KMS-11 (cell line): Measurements from ENCODE around the gene ARL15.

Experiments
- H2AFZ ChIP-seq: fragments of 200-600 bp; sonication (generic); 2 replicates; pipeline ENCODE4 v1.6.1; 2016; ENCODE audit warnings: antibody characterized with exemption, mixed run types, low read depth
- H3K27ac ChIP-seq: fragments of 200-600 bp; sonication (generic); 2 replicates; pipeline ENCODE4 v1.6.1; 2016; ENCODE audit warnings: mild to moderate bottlenecking, mixed run types
- H3K27me3 ChIP-seq: fragments of 200-600 bp; sonication (generic); 2 replicates; pipeline ENCODE4 v1.6.1; 2017; ENCODE audit warnings: mild to moderate bottlenecking, low read depth, mixed run types, moderate library complexity; ENCODE audit not compliant: insufficient read depth
- H3K36me3 ChIP-seq: fragments of 200-600 bp; sonication (generic); 2 replicates; pipeline ENCODE4 v1.6.1; 2017; ENCODE audit warnings: mild to moderate bottlenecking, mixed run types; ENCODE audit not compliant: insufficient read depth
- H3K4me1 ChIP-seq: fragments of 200-600 bp; sonication (generic); 2 replicates; pipeline ENCODE4 v1.6.1; 2016; ENCODE audit warnings: mild to moderate bottlenecking, low read depth, mixed run types; ENCODE audit not compliant: poor library complexity, severe bottlenecking
- H3K4me2 ChIP-seq: fragments of 200-600 bp; sonication (generic); 2 replicates; pipeline ENCODE4 v1.7.0; 2016; ENCODE audit warnings: mild to moderate bottlenecking, mixed run types
- H3K4me3 ChIP-seq: fragments of 200-600 bp; sonication (generic); IDR thresholded peaks from 2 replicates; pipeline ENCODE4 v1.6.1; 2017; ENCODE audit warnings: low read depth, low read length, mixed read lengths; ENCODE audit not compliant: insufficient read depth
- H3K79me2 ChIP-seq: fragments of 200-600 bp; sonication (generic); 2 replicates; pipeline ENCODE4 v1.6.1; 2016; ENCODE audit warnings: low read depth, mixed run types; ENCODE audit not compliant: insufficient read depth
- H3K9ac ChIP-seq: fragments of 200-600 bp; sonication (generic); 2 replicates; pipeline ENCODE4 v1.6.1; 2016; ENCODE audit warnings: mild to moderate bottlenecking, mixed run types
- H4K20me1 ChIP-seq: fragments of 200-600 bp; sonication (generic); 2 replicates; pipeline ENCODE4 v1.6.1; 2016; ENCODE audit warnings: mild to moderate bottlenecking, mixed run types; ENCODE audit not compliant: insufficient read depth
- TF ChIP-seq, protein P1 (sequence below): fragments of 200-600 bp; sonication (generic); conservative IDR thresholded peaks from 2 replicates; pipeline ENCODE4 v1.6.1; 2017; ENCODE audit warnings: low read depth, mild to moderate bottlenecking, antibody characterized with exemption, low read length, moderate library complexity, mixed read lengths

The ARL15 gene

DNA sequence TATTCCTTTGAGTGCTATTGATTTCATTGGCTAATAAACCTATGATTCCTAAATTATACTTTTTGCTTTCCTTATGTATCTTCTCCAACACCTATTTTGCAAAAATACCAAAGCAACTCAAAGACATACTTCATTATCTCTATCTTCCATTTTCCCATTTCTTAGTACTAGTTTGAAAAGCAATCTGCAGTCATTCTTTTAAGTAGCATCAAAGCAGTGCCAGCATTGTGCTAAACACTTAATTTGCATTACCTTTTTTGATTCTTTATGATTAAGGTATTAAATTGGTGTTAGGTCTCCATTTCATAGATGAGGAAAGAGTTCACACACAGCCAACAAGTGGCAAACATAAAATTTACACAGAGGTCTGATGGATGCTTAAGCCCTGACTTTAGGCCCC lies 330.3 kb downstream of the ARL15 start:
- H2AFZ ChIP-seq = no peak overlapping the region
- TF ChIP-seq, protein P1, sequence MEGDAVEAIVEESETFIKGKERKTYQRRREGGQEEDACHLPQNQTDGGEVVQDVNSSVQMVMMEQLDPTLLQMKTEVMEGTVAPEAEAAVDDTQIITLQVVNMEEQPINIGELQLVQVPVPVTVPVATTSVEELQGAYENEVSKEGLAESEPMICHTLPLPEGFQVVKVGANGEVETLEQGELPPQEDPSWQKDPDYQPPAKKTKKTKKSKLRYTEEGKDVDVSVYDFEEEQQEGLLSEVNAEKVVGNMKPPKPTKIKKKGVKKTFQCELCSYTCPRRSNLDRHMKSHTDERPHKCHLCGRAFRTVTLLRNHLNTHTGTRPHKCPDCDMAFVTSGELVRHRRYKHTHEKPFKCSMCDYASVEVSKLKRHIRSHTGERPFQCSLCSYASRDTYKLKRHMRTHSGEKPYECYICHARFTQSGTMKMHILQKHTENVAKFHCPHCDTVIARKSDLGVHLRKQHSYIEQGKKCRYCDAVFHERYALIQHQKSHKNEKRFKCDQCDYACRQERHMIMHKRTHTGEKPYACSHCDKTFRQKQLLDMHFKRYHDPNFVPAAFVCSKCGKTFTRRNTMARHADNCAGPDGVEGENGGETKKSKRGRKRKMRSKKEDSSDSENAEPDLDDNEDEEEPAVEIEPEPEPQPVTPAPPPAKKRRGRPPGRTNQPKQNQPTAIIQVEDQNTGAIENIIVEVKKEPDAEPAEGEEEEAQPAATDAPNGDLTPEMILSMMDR = no peak
- no peak overlapping the region for H3K27ac ChIP-seq
- no peak overlapping the region for H3K4me3 ChIP-seq
- no peaks in the 10 kb centered on the region for H3K4me1 ChIP-seq
- H3K27me3 ChIP-seq = no peaks in the 10 kb centered on the region
- H4K20me1 ChIP-seq = no peaks in the 10 kb centered on the region
- no peaks in the 10 kb centered on the region for H3K36me3 ChIP-seq
- no peaks in the 10 kb centered on the region for H3K79me2 ChIP-seq
- H3K4me2 ChIP-seq = no peak overlapping the region
- H3K9ac ChIP-seq = no peak overlapping the region

DNA sequence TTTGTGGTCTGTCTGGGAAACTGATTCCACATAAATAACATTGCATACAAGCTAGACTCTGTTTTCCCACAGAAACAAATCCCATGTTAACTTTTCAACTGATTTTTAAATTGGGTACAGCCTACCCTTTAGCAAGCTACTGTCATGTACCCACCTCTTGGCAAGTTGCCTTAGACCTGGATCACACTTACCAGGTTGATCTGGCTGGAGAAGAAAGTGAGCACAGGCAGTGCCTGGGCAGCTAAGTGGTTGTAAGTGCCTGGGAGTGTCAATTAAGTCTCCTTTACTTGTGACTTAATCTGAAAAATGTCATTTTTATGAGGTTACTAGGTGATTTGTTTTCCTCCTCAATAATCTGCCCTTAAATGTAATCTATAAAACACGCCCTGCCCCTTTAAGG lies 336.4 kb downstream of the ARL15 start:
- Histone ChIP-seq H2AFZ (no peak overlapping the region), H4K20me1 (no peaks in the 10 kb centered on the region), H3K4me2 (no peak overlapping the region), H3K36me3 (no peaks in the 10 kb centered on the region), H3K4me1 (no peaks in the 10 kb centered on the region), H3K4me3 (no peak overlapping the region), H3K27me3 (no peaks in the 10 kb centered on the region), H3K9ac (no peak overlapping the region), H3K27ac (no peak overlapping the region), H3K79me2 (no peaks in the 10 kb centered on the region)
- TF ChIP-seq, protein P1 = no peak

DNA sequence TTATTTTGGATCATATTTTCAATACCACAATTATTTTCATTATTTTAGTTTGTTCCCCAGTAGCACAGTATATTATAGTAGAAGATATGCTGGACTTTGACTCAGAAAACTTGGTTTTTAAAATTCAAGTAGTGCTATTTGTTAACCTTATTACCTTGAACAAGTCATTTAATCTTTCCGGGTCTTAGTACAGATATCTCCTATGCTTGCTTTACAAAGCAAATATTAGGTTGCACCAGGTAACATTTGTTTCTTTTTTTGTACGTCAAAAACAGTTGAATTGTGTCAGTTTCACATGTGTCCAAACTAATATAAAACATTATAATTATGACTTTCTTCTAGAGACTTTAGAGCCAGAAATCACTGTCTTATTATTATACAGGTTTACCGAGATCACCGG lies 338.1 kb downstream of the ARL15 start:
- Histone ChIP-seq H3K27ac (no peak overlapping the region), H3K4me1 (no peaks in the 10 kb centered on the region), H3K4me3 (no peak overlapping the region), H2AFZ (no peak overlapping the region), H4K20me1 (no peaks in the 10 kb centered on the region), H3K36me3 (no peaks in the 10 kb centered on the region), H3K27me3 (no peaks in the 10 kb centered on the region), H3K79me2 (no peaks in the 10 kb centered on the region), H3K9ac (no peak overlapping the region), H3K4me2 (no peak overlapping the region)
- TF ChIP-seq, protein P1 = no peak

DNA sequence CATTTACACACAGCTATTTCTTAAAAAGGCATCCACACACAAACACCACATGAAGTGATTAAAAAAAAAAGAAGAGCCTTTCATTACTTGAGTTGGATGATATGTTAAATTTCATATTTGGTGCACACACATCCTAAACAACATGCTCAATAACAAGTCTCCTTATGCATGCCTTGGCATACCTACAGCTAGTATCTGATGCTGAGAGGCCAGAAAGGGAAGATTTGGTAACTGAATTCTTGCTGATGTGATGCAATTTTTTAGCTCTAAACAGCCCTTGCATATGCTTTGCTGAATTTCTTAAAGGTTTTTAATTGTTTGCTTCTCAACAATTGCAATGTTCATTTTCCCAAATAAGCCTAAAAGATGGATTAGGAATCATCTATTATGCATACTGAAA lies 338.8 kb downstream of the ARL15 start:
- no peak overlapping the region for H3K4me2 ChIP-seq
- no peak overlapping the region for H2AFZ ChIP-seq
- H3K4me1 ChIP-seq = no peaks in the 10 kb centered on the region
- no peaks in the 10 kb centered on the region for H3K36me3 ChIP-seq
- H3K27me3 ChIP-seq = no peaks in the 10 kb centered on the region
- H3K27ac ChIP-seq = no peak overlapping the region
- TF ChIP-seq, protein P1 = no peak
- no peak overlapping the region for H3K9ac ChIP-seq
- no peak overlapping the region for H3K4me3 ChIP-seq
- H4K20me1 ChIP-seq = no peaks in the 10 kb centered on the region
- H3K79me2 ChIP-seq = no peaks in the 10 kb centered on the region

DNA sequence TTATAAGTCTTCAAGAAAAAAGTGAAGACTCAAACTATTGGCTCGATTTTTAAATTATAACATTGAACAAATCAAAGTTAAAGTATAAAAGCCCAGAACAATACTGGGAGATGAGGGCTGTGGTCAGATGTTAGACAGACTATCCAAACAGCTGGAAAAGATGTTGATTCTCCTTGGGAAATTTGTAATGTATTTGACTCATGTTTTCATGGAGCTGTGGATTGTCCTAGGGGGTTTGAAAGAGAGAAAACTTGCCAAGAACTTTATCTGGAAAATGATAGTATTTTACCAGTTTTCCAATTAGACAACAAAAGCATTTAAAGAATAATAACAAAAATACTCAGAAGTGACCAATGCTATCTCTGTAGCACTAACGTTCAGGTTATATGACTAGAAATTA lies 339.2 kb downstream of the ARL15 start:
- Histone ChIP-seq H2AFZ (no peak overlapping the region), H3K4me3 (no peak overlapping the region), H3K4me2 (no peak overlapping the region), H3K27ac (no peak overlapping the region), H3K4me1 (no peaks in the 10 kb centered on the region), H4K20me1 (no peaks in the 10 kb centered on the region), H3K9ac (no peak overlapping the region), H3K79me2 (no peaks in the 10 kb centered on the region), H3K36me3 (no peaks in the 10 kb centered on the region), H3K27me3 (no peaks in the 10 kb centered on the region)
- TF ChIP-seq, protein P1 = no peak
